Measurements from ENCODE around the gene MRGPRE. TPM values are rescaled to one million over a fixed set of nuclear protein-coding genes. Genes with fewer than 3 reads are reported as not detected.
"Not testable (repeated sequence)": the region's sequence is repeated elsewhere in the genome, so short reads cannot be mapped to it uniquely, and the experiment has no call there.

MRGPRE gene
- total RNA-seq = not detected

- ATAC-seq = no peak
- DNase-seq (ENCODE audit: low spot score) = no peak
Observed at GRCh38 chr11:3231851-3232744, at the start of gene MRGPRE. TSS of gene MRGPRE (minus strand) at chr11:3232417. CDS start at chr11:3228799, 3,618 bp downstream.

- ATAC-seq; DNase-seq (ENCODE audit: low spot score): not testable (repeated sequence)
Observed at GRCh38 chr11:3281146-3281545, 48.9 kb upstream of the MRGPRE start.

GRCh38 chr11:3280662-3281061 lies 48.4 kb upstream of the MRGPRE start:
- DNase-seq (ENCODE audit: low spot score); ATAC-seq: not testable (repeated sequence)

GRCh38 chr11:3278922-3279321 lies 46.7 kb upstream of the MRGPRE start:
- ATAC-seq = peak; percentile 72
- not testable (repeated sequence) for DNase-seq (ENCODE audit: low spot score)

GRCh38 chr11:3273629-3274028 lies 41.4 kb upstream of the MRGPRE start:
- ATAC-seq = not testable (repeated sequence)

GRCh38 chr11:3262548-3262947 lies 30.3 kb upstream of the MRGPRE start:
- ATAC-seq; DNase-seq (ENCODE audit: low spot score): not testable (repeated sequence)

More at GRCh38 chr11:3273629-3274028, 41.4 kb upstream of the MRGPRE start:
- not testable (repeated sequence) for DNase-seq (ENCODE audit: low spot score)

GRCh38 chr11:3261831-3262230 lies 29.6 kb upstream of the MRGPRE start:
- ATAC-seq; DNase-seq (ENCODE audit: low spot score): not testable (repeated sequence)

- DNase-seq (ENCODE audit: low spot score); ATAC-seq: not testable (repeated sequence)
Observed at GRCh38 chr11:3257509-3257908, 25.3 kb upstream of the MRGPRE start.

GRCh38 chr11:3255241-3255640 lies 23.0 kb upstream of the MRGPRE start:
- not testable (repeated sequence) for DNase-seq (ENCODE audit: low spot score); ATAC-seq

GRCh38 chr11:3254773-3255172 lies 22.6 kb upstream of the MRGPRE start:
- ATAC-seq; DNase-seq (ENCODE audit: low spot score): not testable (repeated sequence)

- no peak for ATAC-seq
- no peak for DNase-seq (ENCODE audit: low spot score)
Observed at GRCh38 chr11:3245071-3245470, 12.9 kb upstream of the MRGPRE start.

GRCh38 chr11:3243880-3244279 lies 11.7 kb upstream of the MRGPRE start:
- DNase-seq (ENCODE audit: low spot score) (no peak), ATAC-seq (no peak)

- DNase-seq (ENCODE audit: low spot score) = no peak
- no peak for ATAC-seq
Observed at GRCh38 chr11:3237119-3237518, 4.9 kb upstream of the MRGPRE start.

- ATAC-seq (no peak), DNase-seq (ENCODE audit: low spot score) (no peak)
Observed at GRCh38 chr11:3234846-3235245, 2.6 kb upstream of the MRGPRE start.

GRCh38 chr11:3232956-3233355 lies 739 bp upstream of the MRGPRE start:
- ATAC-seq (no peak), DNase-seq (ENCODE audit: low spot score) (no peak)

- ATAC-seq (no peak), DNase-seq (ENCODE audit: low spot score) (no peak)
Observed at GRCh38 chr11:3231550-3231850, 717 bp downstream of the MRGPRE start.

GRCh38 chr11:3230636-3231549 lies 1.3 kb downstream of the MRGPRE start:
- DNase-seq (ENCODE audit: low spot score) (no peak), ATAC-seq (no peak)

GRCh38 chr11:3229673-3230630 lies 2.3 kb downstream of the MRGPRE start:
- DNase-seq (ENCODE audit: low spot score) (no peak), ATAC-seq (no peak)

GRCh38 chr11:3228445-3228829 lies 3.8 kb downstream of the MRGPRE start:
- ATAC-seq (no peak), DNase-seq (ENCODE audit: low spot score) (no peak)
